SK-N-SH (cell line): Measurements from ENCODE around the gene URAD. TPM values are rescaled to one million over a fixed set of nuclear protein-coding genes. Genes with fewer than 3 reads are reported as not detected.

Experiments used
- CTCF ChIA-PET: fragments of 300-600, 350-600 bp; formaldehyde crosslinking; extraction: SDS; loops from one replicate; lab custom pipeline; 2021; lab: Yijun Ruan, JAX
- POLR2A ChIA-PET: fragments of 350-600 bp; sonication (Branson Sonifier 250); formaldehyde crosslinking; extraction: SDS; loops from one replicate; lab custom pipeline; 2020; ENCODE audit warnings: antibody characterized with exemption, inconsistent platforms; lab: Yijun Ruan, JAX
- DNase-seq: peaks from one replicate; pipeline ENCODE4 v3.0.0; 2012
- H2AFZ ChIP-seq: fragments of 200-600 bp; sonication (generic); 2 replicates; pipeline ENCODE4 v1.8.1; 2016; ENCODE audit warnings: antibody characterized with exemption, mild to moderate bottlenecking, low read depth
- H3F3A ChIP-seq: fragments of 200-600 bp; sonication (generic); replicated peaks from 2 replicates; pipeline ENCODE3; 2016; ENCODE audit warnings: antibody characterized with exemption, mild to moderate bottlenecking; ENCODE audit not compliant: insufficient read depth
- H3K27ac ChIP-seq, 2 experiments: fragments of 200-500 bp in 1 of 2; fragments of 200-600 bp in 1 of 2; sonication (Bioruptor generic) in 1 of 2; sonication (generic), shearing (Covaris generic) in 1 of 2; 2 replicates each; pipeline versions ENCODE4 v1.5.1 to v1.6.1; 2014 to 2016; ENCODE audit warnings: low read depth in 2 of 2, inconsistent platforms in 1 of 2, low read length in 1 of 2, mild to moderate bottlenecking in 1 of 2, mixed read lengths in 1 of 2
- H3K27me3 ChIP-seq: fragments of 200-600 bp; sonication (generic), shearing (Covaris generic); 2 replicates; pipeline ENCODE4 v1.6.1; 2016; ENCODE audit warnings: mixed run types; ENCODE audit not compliant: insufficient read depth
- H3K36me3 ChIP-seq, 2 experiments: fragments of 200-500 bp in 1 of 2; fragments of 200-600 bp in 1 of 2; sonication (Bioruptor generic) in 1 of 2; sonication (generic) in 1 of 2; replicated peaks in 1 of 2; 2 replicates each; pipeline versions ENCODE3 to v1.5.1; 2014 to 2016; ENCODE audit warnings: low read length in 1 of 2, mild to moderate bottlenecking in 1 of 2; ENCODE audit not compliant: insufficient read depth in 2 of 2, control insufficient read depth in 1 of 2
- H3K4me1 ChIP-seq, 2 experiments: fragments of 200-500 bp in 1 of 2; fragments of 200-600 bp in 1 of 2; sonication (Bioruptor generic) in 1 of 2; sonication (generic), shearing (Covaris generic) in 1 of 2; 2 replicates each; pipeline versions ENCODE4 v1.5.1 to v1.6.1; 2014 to 2016; ENCODE audit warnings: low read depth in 1 of 2, low read length in 1 of 2, mixed run types in 1 of 2; ENCODE audit not compliant: insufficient read depth in 2 of 2, control insufficient read depth in 1 of 2
- H3K4me2 ChIP-seq: fragments of 200-600 bp; sonication (generic), shearing (Covaris generic); 2 replicates; pipeline ENCODE4 v1.6.1; 2017; ENCODE audit warnings: mixed run types
- H3K4me3 ChIP-seq, 2 experiments: fragments of 200-500 bp in 1 of 2; fragments of 200-600 bp in 1 of 2; sonication (Bioruptor generic) in 1 of 2; sonication (generic), shearing (Covaris generic) in 1 of 2; 2 replicates each; pipeline versions ENCODE4 v1.5.1 to v1.8.1; 2014 to 2016; ENCODE audit warnings: low read depth in 2 of 2, inconsistent platforms in 1 of 2, low read length in 1 of 2, mild to moderate bottlenecking in 1 of 2, mixed read lengths in 1 of 2, moderate library complexity in 1 of 2
- H3K79me2 ChIP-seq: fragments of 200-600 bp; sonication (generic); 2 replicates; pipeline ENCODE4 v1.8.1; 2017; ENCODE audit warnings: mild to moderate bottlenecking; ENCODE audit not compliant: insufficient read depth
- H3K9ac ChIP-seq: fragments of 200-600 bp; sonication (generic); 2 replicates; pipeline ENCODE4 v1.6.1; 2017; ENCODE audit warnings: mixed run types
- H3K9me2 ChIP-seq: fragments of 200-600 bp; sonication (generic); 2 replicates; pipeline ENCODE4 v1.6.1; 2017; ENCODE audit warnings: mixed run types
- H3K9me3 ChIP-seq: fragments of 200-600 bp; sonication (generic); 2 replicates; pipeline ENCODE4 v1.6.1; 2017; ENCODE audit warnings: mixed run types, mild to moderate bottlenecking, moderate library complexity
- H4K20me1 ChIP-seq: fragments of 200-600 bp; sonication (generic); 2 replicates; pipeline ENCODE4 v1.6.1; 2017; ENCODE audit warnings: mild to moderate bottlenecking, mixed run types; ENCODE audit not compliant: insufficient read depth
- ELF1 ChIP-seq: IDR thresholded peaks from 2 replicates; pipeline ENCODE4 v1.4.0; 2012
- EZH2phosphoT487 ChIP-seq: fragments of 200-600 bp; sonication (generic); IDR thresholded peaks from 2 replicates; pipeline ENCODE4 v1.6.1; 2017; ENCODE audit warnings: low read depth, mixed run types, mild to moderate bottlenecking, antibody characterized with exemption, moderate library complexity, borderline replicate concordance
- FOXM1 ChIP-seq: IDR thresholded peaks from 2 replicates; pipeline ENCODE4 v1.4.0; 2012; ENCODE audit warnings: low read depth, mild to moderate bottlenecking
- MAX ChIP-seq: IDR thresholded peaks from 2 replicates; pipeline ENCODE4 v1.4.0; 2012; ENCODE audit warnings: low read depth
- MXI1 ChIP-seq: IDR thresholded peaks from 2 replicates; pipeline ENCODE4 v1.6.1; 2012; ENCODE audit warnings: mild to moderate bottlenecking, low read depth, low read length, improper control_type of control experiment
- NRF1 ChIP-seq: IDR thresholded peaks from 2 replicates; pipeline ENCODE4 v1.6.1; 2012; ENCODE audit warnings: low read depth, mild to moderate bottlenecking, low read length
- RAD21 ChIP-seq: IDR thresholded peaks from 2 replicates; pipeline ENCODE4 v1.6.1; 2012; ENCODE audit warnings: mild to moderate bottlenecking, low read length
- SIN3A ChIP-seq: IDR thresholded peaks from 2 replicates; pipeline ENCODE4 v1.6.1; 2012; ENCODE audit warnings: low read depth, mild to moderate bottlenecking, low read length, moderate library complexity, borderline replicate concordance
- SMC3 ChIP-seq: IDR thresholded peaks from 2 replicates; pipeline ENCODE4 v1.6.1; 2012; ENCODE audit warnings: low read depth, low read length, improper control_type of control experiment
- TAF1 ChIP-seq: IDR thresholded peaks from 2 replicates; pipeline ENCODE4 v1.6.1; 2012; ENCODE audit warnings: low read depth, mild to moderate bottlenecking, low read length, moderate library complexity, borderline replicate concordance
- TCF12 ChIP-seq: IDR thresholded peaks from 2 replicates; pipeline ENCODE4 v1.4.0; 2012
- TEAD4 ChIP-seq: IDR thresholded peaks from 2 replicates; pipeline ENCODE4 v1.4.0; 2012; ENCODE audit warnings: mild to moderate bottlenecking, borderline replicate concordance; ENCODE audit not compliant: insufficient read depth
- USF2 ChIP-seq: fragments of 150-350 bp; IDR thresholded peaks from 2 replicates; pipeline ENCODE4 v1.6.1; 2017; ENCODE audit warnings: antibody characterized with exemption, low read length, low read depth, borderline replicate concordance
- YY1 ChIP-seq: IDR thresholded peaks from 2 replicates; pipeline ENCODE4 v1.4.0; 2012; ENCODE audit warnings: low read depth, mild to moderate bottlenecking
- WGBS: methylation state at CpG from one replicate; pipeline ENCODE4 v1.1.6; 2017; ENCODE audit warnings: low lambda C conversion rate; 5-methylcytosine and 5-hydroxymethylcytosine counted together
- polyA plus RNA-seq, 3 experiments: library from polyadenylated mRNA; depleted of rRNA; stranded (reverse); fragments of >200 nt; gene quantifications; 2 replicates each; pipeline ENCODE4 v1.2.3, GENCODE V29; 2012
- TF ChIP-seq, protein P1 (sequence below): fragments of 150-350 bp; IDR thresholded peaks from 2 replicates; pipeline ENCODE4 v1.6.1; 2016; ENCODE audit warnings: mild to moderate bottlenecking, low read depth, low read length
- TF ChIP-seq, protein P2 (sequence below): IDR thresholded peaks from 2 replicates; pipeline ENCODE4; 2012
- TF ChIP-seq, protein P3 (sequence below): IDR thresholded peaks from 2 replicates; pipeline ENCODE4 v1.4.0; 2012; ENCODE audit warnings: low read depth, borderline replicate concordance
- TF ChIP-seq, protein P4 (sequence below): IDR thresholded peaks from 2 replicates; pipeline ENCODE4 v1.4.0; 2012; ENCODE audit warnings: low read depth, borderline replicate concordance

The URAD gene
- polyA plus RNA-seq, 1 of the 3 experiments (the other 2 are of a cell fraction) = not detected

DNA sequence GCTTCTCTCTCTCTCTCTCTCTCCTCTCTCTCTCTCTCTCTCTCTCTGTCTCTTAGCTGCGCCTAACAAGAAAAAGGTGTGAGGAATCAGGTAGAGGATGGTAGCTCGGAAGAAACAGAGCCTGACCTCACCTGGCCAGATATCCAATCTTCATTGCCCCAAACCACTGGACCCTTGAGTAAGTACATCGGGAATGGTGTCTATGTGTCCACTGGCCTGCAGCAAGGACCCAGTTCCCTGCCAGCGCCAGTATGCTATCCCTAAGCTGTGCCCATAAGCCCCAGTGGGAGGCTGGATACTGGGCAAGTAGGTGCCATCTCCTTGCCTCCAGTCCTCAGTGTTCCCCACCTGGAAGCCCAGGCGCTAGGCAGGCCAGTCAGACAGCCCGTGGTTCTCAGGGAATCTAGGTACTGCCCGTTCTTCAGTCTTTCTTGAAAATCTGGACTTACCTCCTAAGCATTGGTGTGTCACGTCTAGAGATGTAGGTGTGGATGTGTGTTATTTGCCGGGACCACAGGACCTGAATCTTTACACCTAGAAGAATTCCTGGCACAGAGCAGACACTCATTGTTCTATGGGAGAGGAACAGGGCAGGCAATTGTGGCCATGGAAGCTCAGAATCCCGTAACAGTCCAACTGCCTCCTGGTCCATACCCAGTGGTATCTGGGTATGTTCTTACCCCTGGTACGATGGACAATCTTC is 7.3 kb downstream of the URAD start:
- POLR2A ChIA-PET = no interaction called here
- WGBS = 9% methylated on average over 9 of the region's 11 CpGs
- TF ChIP-seq RAD21 = no peak
- no peak for TF ChIP-seq MXI1
- TF ChIP-seq, protein P1, sequence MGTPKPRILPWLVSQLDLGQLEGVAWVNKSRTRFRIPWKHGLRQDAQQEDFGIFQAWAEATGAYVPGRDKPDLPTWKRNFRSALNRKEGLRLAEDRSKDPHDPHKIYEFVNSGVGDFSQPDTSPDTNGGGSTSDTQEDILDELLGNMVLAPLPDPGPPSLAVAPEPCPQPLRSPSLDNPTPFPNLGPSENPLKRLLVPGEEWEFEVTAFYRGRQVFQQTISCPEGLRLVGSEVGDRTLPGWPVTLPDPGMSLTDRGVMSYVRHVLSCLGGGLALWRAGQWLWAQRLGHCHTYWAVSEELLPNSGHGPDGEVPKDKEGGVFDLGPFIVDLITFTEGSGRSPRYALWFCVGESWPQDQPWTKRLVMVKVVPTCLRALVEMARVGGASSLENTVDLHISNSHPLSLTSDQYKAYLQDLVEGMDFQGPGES = no peak
- TF ChIP-seq, protein P2, sequence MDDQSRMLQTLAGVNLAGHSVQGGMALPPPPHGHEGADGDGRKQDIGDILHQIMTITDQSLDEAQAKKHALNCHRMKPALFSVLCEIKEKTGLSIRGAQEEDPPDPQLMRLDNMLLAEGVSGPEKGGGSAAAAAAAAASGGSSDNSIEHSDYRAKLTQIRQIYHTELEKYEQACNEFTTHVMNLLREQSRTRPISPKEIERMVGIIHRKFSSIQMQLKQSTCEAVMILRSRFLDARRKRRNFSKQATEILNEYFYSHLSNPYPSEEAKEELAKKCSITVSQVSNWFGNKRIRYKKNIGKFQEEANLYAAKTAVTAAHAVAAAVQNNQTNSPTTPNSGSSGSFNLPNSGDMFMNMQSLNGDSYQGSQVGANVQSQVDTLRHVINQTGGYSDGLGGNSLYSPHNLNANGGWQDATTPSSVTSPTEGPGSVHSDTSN = no peak
- TF ChIP-seq TAF1 = no peak
- TF ChIP-seq EZH2phosphoT487 = no peak
- TF ChIP-seq TCF12 = no peak
- no peak for TF ChIP-seq MAX
- TF ChIP-seq ELF1 = no peak
- TF ChIP-seq SMC3 = no peak
- no peak for TF ChIP-seq YY1
- no peak for TF ChIP-seq SIN3A
- no peak for TF ChIP-seq TEAD4
- H3K79me2 ChIP-seq = no peaks in the 10 kb centered on the region
- H3K27me3 ChIP-seq = peaks cover 84% of the 10 kb centered on the region
- H3K4me1 ChIP-seq = no peaks in the 10 kb centered on the region
- no peak overlapping the region for H3K4me3 ChIP-seq
- no peak for DNase-seq
- no peak overlapping the region for H3K9ac ChIP-seq
- H3F3A ChIP-seq = no peaks in the 10 kb centered on the region
- H2AFZ ChIP-seq = no peak overlapping the region
- H3K36me3 ChIP-seq = no peaks in the 10 kb centered on the region
- no peak overlapping the region for H3K4me2 ChIP-seq
- H3K9me2 ChIP-seq = no peaks in the 10 kb centered on the region
- H3K27ac ChIP-seq = no peak overlapping the region
- no peaks in the 10 kb centered on the region for H3K9me3 ChIP-seq
- H4K20me1 ChIP-seq = no peaks in the 10 kb centered on the region
- CTCF ChIA-PET = interaction anchor here (1.1 to 11.9 kb wide), 5 partner anchors 10 to 619 kb away, joined by 3 to 185 read pairs (median 3); no protein-coding TSS in a partner anchor

DNA sequence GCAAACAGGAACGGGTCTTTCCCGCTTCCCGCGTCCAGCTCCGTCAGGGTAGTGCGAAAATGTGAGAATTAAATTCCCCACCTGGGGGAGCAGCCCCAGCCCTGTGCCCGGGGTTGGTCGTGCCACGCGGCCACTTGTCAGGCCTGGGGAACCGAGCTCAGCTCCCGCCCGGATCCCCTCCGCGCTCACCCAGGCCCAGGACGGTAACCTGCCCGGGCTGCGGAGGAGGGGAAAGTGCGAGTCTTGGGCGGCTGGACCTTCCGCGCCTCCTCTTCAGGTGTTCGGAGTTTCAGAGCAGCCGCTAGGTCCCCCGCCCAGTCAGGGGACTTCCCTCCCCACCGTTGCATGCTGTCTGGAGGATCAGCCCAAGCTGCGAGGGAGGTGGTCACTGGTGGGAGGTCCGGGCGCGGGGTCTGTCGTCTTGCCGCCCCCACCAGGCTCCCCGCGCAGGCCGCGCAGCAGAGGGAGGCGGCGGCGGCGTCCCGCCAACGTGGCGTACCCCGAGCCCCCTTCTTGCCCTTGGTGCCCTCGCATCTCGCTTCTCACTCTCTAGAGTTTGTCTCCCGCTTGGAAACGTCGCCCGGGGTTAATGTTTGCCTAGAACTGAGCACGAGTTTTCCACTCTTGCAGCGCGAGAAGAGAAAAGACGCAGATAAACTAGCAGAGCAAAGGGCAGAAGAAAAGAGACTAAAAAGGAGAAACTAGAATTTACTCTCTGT is 8.1 kb downstream of the URAD start:
- no peak overlapping the region for H3K4me2 ChIP-seq
- H2AFZ ChIP-seq = no peak overlapping the region
- no peaks in the 10 kb centered on the region for H3F3A ChIP-seq
- no peak overlapping the region for H3K4me3 ChIP-seq
- no peaks in the 10 kb centered on the region for H4K20me1 ChIP-seq
- peaks cover 84% of the 10 kb centered on the region for H3K27me3 ChIP-seq
- CTCF ChIA-PET = interaction anchor here (0.6 to 11.9 kb wide), 6 partner anchors 9 to 619 kb away, joined by 3 to 185 read pairs (median 4); no protein-coding TSS in a partner anchor
- WGBS = 6% methylated on average over 24 of the region's 54 CpGs
- H3K27ac ChIP-seq = no peak overlapping the region
- H3K9ac ChIP-seq = no peak overlapping the region
- DNase-seq = no peak
- H3K4me1 ChIP-seq = no peaks in the 10 kb centered on the region
- POLR2A ChIA-PET = no interaction called here
- no peaks in the 10 kb centered on the region for H3K79me2 ChIP-seq
- no peaks in the 10 kb centered on the region for H3K9me2 ChIP-seq
- no peaks in the 10 kb centered on the region for H3K9me3 ChIP-seq
- no peaks in the 10 kb centered on the region for H3K36me3 ChIP-seq
- TF ChIP-seq USF2 (no peak), NRF1 (no peak), FOXM1 (no peak), TEAD4 (no peak), SMC3 (no peak)
- TF ChIP-seq, protein P2 = no peak
- TF ChIP-seq, protein P3, sequence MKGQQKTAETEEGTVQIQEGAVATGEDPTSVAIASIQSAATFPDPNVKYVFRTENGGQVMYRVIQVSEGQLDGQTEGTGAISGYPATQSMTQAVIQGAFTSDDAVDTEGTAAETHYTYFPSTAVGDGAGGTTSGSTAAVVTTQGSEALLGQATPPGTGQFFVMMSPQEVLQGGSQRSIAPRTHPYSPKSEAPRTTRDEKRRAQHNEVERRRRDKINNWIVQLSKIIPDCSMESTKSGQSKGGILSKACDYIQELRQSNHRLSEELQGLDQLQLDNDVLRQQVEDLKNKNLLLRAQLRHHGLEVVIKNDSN = no peak
- TF ChIP-seq, protein P4, sequence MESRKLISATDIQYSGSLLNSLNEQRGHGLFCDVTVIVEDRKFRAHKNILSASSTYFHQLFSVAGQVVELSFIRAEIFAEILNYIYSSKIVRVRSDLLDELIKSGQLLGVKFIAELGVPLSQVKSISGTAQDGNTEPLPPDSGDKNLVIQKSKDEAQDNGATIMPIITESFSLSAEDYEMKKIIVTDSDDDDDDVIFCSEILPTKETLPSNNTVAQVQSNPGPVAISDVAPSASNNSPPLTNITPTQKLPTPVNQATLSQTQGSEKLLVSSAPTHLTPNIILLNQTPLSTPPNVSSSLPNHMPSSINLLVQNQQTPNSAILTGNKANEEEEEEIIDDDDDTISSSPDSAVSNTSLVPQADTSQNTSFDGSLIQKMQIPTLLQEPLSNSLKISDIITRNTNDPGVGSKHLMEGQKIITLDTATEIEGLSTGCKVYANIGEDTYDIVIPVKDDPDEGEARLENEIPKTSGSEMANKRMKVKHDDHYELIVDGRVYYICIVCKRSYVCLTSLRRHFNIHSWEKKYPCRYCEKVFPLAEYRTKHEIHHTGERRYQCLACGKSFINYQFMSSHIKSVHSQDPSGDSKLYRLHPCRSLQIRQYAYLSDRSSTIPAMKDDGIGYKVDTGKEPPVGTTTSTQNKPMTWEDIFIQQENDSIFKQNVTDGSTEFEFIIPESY = no peak
